GM12892 (cell line): ENCODE results near the gene CBY1.

Experiments
- POLR2A ChIP-seq: IDR thresholded peaks from 2 replicates; pipeline ENCODE4 v1.6.1; 2011; ENCODE audit warnings: low read depth, low read length, control low read depth
- POLR2AphosphoS5 ChIP-seq: IDR thresholded peaks from 2 replicates; pipeline ENCODE4 v1.6.1; 2011; ENCODE audit warnings: low read depth, low read length, control low read depth
- TAF1 ChIP-seq: IDR thresholded peaks from 2 replicates; pipeline ENCODE4 v1.6.1; 2011; ENCODE audit warnings: low read depth, mild to moderate bottlenecking, control low read depth, low read length, borderline replicate concordance

DNA sequence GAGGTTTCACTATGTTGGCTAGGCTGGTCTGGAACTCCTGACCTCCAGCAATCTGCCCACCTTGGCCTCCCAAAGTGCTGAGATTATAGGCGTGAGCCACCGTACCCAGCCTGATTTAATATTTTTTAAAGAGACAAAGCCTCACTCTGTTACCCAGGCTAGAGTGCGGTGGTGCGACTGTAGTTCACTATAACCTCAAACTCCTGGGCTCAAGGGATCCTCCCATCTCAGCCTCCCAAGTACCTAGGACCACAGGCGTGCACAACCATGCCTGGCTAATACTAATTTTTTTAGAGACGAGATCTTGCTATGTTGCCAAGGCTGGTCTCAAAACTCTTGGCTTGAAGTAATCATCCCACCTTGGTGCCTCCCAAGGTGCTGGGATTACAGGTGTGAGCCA is 62.8 kb downstream of the CBY1 start:
- TF ChIP-seq POLR2A (no peak), POLR2AphosphoS5 (no peak), TAF1 (no peak)
